Measurements from ENCODE around the gene ENTHD1.
A peak's percentile ranks its signal among the peaks of the same experiment; 100 is the strongest.

Gene ENTHD1

DNA sequence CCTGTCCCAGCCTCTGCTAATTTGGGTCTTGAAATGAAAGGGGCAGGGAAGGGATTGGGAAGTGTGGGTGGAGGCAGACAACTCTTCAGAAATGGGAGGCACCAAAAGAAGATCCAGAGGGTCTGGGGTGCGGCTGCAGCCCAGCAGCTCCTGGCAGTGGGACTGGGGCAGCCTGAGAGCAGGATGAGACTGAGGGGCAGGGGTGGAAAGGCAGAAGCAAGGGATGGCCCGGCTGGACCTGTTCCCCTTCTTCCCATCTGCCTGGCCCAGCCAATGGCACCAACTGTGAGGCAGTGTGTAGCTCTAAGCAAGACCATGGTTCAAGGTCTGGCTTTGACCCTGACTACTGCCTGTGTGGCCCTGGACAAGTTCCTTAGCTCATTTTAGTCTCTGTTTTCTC, 160.4 kb downstream of the ENTHD1 start:
- Mint-ChIP-seq H3K4me3 (no peak overlapping the region), H3K9me3 (no peaks in the 10 kb centered on the region), H3K27ac (no peak overlapping the region), H3K4me1 (no peaks in the 10 kb centered on the region), H3K36me3 (no peaks in the 10 kb centered on the region)
- DNase-seq (ENCODE audit: low spot score in 2 of 2) (peak in 1 of 2 donors; percentile 23), ATAC-seq (no peak)

DNA sequence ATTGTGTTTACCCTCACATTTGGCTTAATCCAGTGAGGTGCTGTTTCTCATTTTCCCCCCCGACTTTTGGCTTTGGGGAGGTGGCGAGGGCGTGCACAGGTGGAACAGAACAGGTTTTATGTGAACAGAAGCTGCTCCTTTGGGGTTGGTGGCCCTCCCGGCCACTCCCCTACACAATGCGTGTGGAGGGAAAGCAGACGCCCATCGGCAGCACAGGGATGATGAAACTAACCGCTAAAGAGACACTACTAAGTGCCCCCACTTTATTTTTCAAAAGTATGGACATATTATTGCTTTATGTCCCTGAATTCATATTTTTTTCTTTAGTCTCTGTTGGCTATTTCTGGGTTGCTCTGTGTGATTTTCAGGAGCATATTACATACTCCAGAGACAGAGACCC, 160.9 kb downstream of the ENTHD1 start:
- H3K36me3 Mint-ChIP-seq, result no peaks in the 10 kb centered on the region
- DNase-seq (ENCODE audit: low spot score in 2 of 2) (no peak), ATAC-seq (no peak)
- H3K9me3 Mint-ChIP-seq, result no peaks in the 10 kb centered on the region
- no peaks in the 10 kb centered on the region for H3K4me1 Mint-ChIP-seq
- H3K27ac Mint-ChIP-seq, result no peak overlapping the region
- H3K4me3 Mint-ChIP-seq, result no peak overlapping the region

DNA sequence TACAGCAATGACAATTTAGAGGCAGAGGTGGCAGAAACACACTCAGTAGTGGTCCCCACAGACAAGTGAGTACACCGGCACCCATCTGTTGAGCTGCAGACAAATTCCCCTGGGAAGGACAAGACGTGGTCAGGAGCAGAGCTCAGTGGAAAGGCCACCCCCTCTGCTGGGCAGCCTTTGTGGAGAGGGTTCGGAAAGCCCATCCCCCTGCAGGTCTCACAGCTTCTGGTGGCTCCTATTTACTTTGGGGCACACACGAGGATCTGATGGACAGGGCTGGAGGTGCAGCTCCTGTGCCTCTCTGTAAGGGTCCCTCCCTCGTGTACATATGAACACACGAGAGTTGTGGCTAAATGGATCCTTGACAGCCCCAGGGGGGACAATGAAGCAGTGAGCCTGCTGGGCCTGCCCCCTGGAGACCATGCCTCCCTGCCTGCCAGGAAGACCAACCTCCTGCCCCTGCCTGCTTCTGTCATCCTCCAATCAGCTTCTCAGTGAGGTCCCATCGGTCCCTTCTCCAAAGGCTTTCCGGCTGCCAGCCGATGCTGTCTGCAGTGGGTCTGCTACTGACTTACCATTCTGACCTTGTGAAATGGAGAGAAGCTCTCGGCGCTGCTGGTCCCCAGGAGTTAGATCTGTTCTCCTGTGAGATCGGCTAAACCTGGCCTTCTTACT, 161.5 kb downstream of the ENTHD1 start:
- H3K4me1 Mint-ChIP-seq, result no peaks in the 10 kb centered on the region
- H3K36me3 Mint-ChIP-seq, result no peaks in the 10 kb centered on the region
- DNase-seq (ENCODE audit: low spot score in 2 of 2), result no peak
- no peak overlapping the region for H3K27ac Mint-ChIP-seq
- no peaks in the 10 kb centered on the region for H3K9me3 Mint-ChIP-seq
- no peak overlapping the region for H3K4me3 Mint-ChIP-seq
- peak; percentile 21 for ATAC-seq

DNA sequence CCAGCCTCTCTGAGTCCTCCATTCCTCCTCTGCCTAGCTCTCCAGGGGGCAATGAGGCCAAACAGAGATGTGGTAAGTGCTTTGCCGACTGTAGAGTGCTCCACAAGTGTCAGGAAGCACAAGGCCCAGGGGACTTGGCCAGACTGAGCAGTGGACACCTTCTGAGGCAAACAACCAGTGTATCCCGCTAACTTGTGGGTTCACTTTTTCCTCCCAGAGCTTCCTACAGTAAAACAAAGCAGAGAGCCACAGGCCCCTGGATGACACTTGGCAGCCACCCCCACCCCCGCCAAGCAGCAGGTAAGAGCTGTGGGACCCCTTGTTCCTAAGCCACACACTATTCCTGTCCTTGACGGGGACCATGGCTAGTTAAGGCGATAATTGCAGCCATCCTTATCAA, 162.1 kb downstream of the ENTHD1 start:
- Mint-ChIP-seq H3K4me3 (no peak overlapping the region), H3K9me3 (no peaks in the 10 kb centered on the region), H3K27ac (no peak overlapping the region), H3K4me1 (no peaks in the 10 kb centered on the region), H3K36me3 (no peaks in the 10 kb centered on the region)
- ATAC-seq (no peak), DNase-seq (ENCODE audit: low spot score in 2 of 2) (no peak)

DNA sequence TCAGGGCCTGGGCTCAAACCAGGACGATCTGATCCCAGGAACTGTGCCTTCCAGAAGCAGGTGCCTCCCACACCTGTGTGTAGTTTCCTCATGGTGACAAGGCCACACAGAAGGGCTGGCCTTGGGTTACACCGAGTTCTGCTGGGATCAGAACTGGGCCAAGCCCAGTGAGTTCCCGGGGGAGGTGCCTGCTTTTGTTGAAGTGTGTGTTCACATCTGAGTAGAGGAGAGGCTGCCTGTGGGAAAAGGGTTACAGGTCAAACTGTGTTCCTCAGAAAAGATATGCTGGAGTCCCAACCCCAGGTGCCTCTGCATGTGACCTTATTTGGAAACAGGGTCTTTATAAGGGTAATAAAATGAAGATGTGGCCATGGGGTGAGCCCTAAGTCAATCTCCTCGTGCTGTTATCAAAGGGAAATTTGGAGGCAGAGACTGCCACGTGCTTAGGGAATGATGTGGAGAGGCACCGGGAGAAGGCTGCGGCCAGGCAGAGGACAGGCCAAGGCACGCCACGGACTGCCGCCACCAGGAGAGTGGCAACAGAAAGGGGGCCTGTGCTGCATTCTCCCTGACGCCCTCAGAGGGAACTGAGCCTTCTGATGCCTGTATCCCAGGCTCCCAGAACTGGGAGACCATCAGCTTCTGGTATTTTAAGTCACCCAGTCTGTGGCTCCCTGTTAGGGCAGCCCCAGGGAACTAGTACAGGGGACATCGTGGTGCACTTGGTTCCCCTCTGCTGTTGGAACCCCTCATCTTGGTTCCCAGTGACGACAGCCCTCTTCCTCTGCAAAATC, 164.2 kb downstream of the ENTHD1 start:
- no peak overlapping the region for H3K27ac Mint-ChIP-seq
- peaks cover 9% of the 10 kb centered on the region for H3K36me3 Mint-ChIP-seq
- ATAC-seq, result no peak
- H3K9me3 Mint-ChIP-seq, result no peaks in the 10 kb centered on the region
- no peaks in the 10 kb centered on the region for H3K4me1 Mint-ChIP-seq
- no peak for DNase-seq (ENCODE audit: low spot score in 2 of 2)
- H3K4me3 Mint-ChIP-seq, result no peak overlapping the region

DNA sequence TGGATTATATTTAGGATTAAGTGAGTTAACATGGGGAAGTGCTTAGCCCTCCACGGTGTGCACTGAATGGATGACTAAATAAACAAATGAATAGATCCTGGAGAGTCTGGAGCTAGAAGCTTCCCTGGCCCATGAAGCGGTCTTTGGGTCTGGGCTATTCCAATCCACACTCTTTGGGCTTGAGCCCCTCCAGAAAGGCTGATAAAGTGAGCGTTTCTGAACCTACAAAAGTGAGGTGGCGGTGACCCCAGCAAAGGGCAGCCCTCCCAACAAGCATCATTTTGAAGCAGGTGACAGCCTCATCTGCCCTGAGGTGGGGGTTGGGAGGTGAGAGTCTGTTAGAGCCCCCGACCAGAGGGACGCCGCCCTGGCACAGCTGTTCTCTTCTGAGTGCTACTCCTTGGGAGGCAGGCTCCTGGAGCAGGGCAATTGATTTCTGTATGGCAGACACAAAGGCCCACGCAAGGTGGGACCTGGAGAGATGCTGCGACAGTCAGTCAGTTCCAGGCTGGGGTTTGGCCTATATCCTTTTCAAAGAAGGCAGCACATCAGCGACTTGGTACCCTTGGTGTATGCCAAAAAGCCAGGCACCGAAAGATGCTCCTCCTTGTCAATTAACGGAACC, 165.2 kb downstream of the ENTHD1 start:
- ATAC-seq (no peak), DNase-seq (ENCODE audit: low spot score in 2 of 2) (no peak)
- H3K4me3 Mint-ChIP-seq, result no peak overlapping the region
- peaks cover 10% of the 10 kb centered on the region for H3K36me3 Mint-ChIP-seq
- no peaks in the 10 kb centered on the region for H3K4me1 Mint-ChIP-seq
- no peaks in the 10 kb centered on the region for H3K9me3 Mint-ChIP-seq
- H3K27ac Mint-ChIP-seq, result no peak overlapping the region

DNA sequence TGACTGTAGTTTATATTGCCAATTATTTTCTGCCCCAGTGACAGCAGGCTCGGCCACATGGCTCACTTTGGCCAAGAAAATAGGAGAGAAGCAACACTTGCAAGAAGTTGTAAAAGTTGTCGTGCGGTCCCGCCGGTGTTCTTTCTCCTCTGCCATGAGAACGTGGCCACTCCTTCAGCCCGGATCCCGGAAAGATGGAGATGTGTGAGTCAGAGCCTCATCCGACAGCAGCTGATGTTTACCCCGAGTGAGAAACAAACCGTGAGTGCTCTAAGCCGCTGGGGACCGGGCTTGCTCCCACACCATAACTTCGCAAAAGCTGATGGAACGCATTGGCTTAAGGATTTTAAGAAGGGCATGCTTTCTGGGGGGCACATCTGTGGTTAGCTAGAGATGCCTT, 166.0 kb downstream of the ENTHD1 start:
- Mint-ChIP-seq H3K4me3 (no peak overlapping the region), H3K27ac (no peak overlapping the region), H3K4me1 (peaks cover 1% of the 10 kb centered on the region), H3K9me3 (no peaks in the 10 kb centered on the region), H3K36me3 (peaks cover 10% of the 10 kb centered on the region)
- ATAC-seq (no peak), DNase-seq (ENCODE audit: low spot score in 2 of 2) (no peak)

DNA sequence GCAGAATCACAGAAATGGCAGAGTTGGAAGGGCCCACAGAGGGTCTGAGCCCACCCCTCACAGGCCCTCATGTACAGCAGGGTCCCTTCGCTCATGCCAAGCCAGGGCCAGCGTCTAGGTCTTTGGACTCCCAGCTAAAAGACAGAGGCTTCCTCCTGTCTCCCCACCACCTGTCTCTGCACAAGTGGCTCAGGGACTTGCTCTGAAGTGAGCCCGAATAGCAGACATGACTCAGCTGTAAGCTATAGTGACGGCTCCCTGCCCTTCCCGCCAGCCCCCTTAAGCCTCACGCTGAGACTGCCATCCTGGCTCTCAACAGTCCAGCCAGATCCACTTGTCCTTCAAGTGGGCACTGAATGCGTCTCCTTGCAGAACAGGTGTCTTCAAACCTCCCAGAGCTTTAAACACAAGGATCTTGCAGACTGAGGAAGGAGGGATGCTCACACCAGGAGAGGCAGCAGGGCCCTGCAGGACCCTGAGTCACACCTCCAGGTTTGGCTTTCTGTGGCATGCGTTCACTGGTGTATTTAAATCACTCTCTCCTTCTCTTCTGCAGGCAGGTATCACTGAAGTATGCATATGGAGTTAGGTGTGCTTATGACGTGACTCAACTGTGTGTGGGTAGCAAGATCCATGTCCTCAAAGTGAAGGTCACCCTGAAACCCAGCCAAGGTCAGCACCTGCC, 168.1 kb downstream of the ENTHD1 start:
- no peak overlapping the region for H3K27ac Mint-ChIP-seq
- H3K36me3 Mint-ChIP-seq, result peaks cover 10% of the 10 kb centered on the region
- ATAC-seq, result no peak
- H3K9me3 Mint-ChIP-seq, result no peaks in the 10 kb centered on the region
- peaks cover 12% of the 10 kb centered on the region for H3K4me1 Mint-ChIP-seq
- DNase-seq (ENCODE audit: low spot score in 2 of 2), result no peak
- H3K4me3 Mint-ChIP-seq, result no peak overlapping the region

DNA sequence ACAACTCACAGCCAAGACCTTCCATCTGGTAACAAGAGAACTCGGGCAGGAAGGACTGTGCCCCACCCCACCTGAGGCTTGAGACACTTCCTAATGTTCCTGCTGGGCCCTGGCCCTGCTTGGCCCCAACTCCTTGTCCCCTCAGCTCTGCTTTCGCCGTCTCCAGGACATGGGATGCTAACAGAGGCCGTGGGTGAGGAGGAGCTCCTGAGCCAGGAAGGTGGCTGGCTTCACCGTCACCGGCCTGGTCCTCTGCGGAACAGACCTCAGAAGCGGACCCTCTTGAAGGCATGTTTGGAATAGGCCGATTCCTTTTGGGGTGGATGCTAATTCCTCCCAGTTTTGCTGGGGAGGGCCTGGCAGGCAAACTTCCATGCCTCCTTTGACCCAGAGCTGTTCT, 168.7 kb downstream of the ENTHD1 start:
- no peaks in the 10 kb centered on the region for H3K9me3 Mint-ChIP-seq
- H3K4me1 Mint-ChIP-seq, result peaks cover 18% of the 10 kb centered on the region
- DNase-seq (ENCODE audit: low spot score in 2 of 2), result no peak
- ATAC-seq, result no peak
- H3K27ac Mint-ChIP-seq, result no peak overlapping the region
- H3K36me3 Mint-ChIP-seq, result peaks cover 10% of the 10 kb centered on the region
- no peak overlapping the region for H3K4me3 Mint-ChIP-seq

DNA sequence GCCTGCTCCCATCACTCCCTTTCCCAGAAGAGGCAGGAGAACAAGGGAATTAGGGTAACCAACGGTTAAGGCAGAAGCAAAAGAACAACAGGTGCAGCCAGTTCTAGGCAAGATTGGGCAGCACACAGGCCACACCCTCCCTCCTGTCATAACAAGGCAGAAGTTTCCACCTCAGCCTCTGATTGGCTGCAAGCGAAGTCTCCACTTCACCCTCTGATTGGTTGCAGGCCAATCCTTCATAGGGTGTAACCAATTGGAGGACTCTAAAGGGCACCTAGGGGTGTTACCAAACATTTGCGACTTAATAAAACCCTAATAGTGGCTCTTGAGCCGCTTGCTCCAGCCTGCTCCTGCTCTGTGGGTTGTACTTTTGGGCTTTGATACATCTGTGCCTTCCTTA, 169.2 kb downstream of the ENTHD1 start:
- H3K4me3 Mint-ChIP-seq, result no peak overlapping the region
- ATAC-seq (no peak), DNase-seq (ENCODE audit: low spot score in 2 of 2) (no peak)
- no peaks in the 10 kb centered on the region for H3K9me3 Mint-ChIP-seq
- H3K4me1 Mint-ChIP-seq, result peaks cover 23% of the 10 kb centered on the region
- H3K36me3 Mint-ChIP-seq, result peaks cover 10% of the 10 kb centered on the region
- H3K27ac Mint-ChIP-seq, result no peak overlapping the region

DNA sequence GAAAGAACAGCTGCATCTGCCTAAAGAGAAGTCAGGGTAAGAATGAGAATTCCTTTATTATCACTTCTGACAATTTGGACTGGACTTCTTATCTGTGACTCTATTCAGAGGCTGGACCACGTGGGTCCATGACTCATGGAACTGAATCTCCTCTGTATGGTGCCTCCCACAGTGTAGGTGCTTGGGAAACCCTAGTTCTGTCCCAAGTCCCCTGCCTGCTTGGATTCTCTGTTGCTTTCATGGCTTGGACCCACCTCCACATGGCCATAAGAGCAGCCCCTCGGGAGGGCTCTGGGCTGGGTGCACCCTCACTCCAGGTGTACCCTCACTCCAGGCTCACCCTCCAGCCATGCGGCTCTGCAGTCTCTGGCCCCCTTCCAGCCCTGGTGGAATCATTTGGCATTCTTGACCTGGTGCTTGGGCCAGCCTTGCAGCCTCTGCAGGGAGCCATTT, 169.6 kb downstream of the ENTHD1 start:
- no peak overlapping the region for H3K4me3 Mint-ChIP-seq
- H3K36me3 Mint-ChIP-seq, result peaks cover 10% of the 10 kb centered on the region

DNA sequence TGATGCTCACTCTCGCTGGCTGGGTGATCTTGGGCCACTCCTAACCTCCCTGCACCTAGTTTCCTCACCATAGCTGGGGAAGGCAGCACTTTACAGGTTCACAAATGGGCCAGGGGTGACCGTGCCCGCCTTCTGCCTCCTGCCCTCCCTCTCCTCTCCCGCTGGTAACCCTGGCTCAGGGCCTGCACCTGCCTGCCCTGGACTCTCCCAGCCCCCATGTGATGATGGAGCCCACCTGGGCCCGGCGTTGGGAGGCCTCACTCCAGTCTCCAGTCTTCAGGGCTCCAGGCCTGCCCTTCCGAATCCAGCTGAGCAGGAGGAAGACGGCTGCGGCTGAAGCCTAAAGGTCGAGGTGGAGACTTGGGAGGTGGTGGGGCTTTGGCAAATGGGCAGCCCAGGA, 170.1 kb downstream of the ENTHD1 start:
- no peak overlapping the region for H3K27ac Mint-ChIP-seq
- H3K36me3 Mint-ChIP-seq, result peaks cover 10% of the 10 kb centered on the region
- DNase-seq (ENCODE audit: low spot score in 2 of 2), result no peak
- H3K4me1 Mint-ChIP-seq, result peaks cover 26% of the 10 kb centered on the region
- no peak for ATAC-seq
- H3K9me3 Mint-ChIP-seq, result no peaks in the 10 kb centered on the region
- H3K4me3 Mint-ChIP-seq, result no peak overlapping the region

More for the DNA sequence above, 169.6 kb downstream of the ENTHD1 start:
- DNase-seq (ENCODE audit: low spot score in 2 of 2) (no peak), ATAC-seq (no peak)
- H3K4me1 Mint-ChIP-seq, result peaks cover 26% of the 10 kb centered on the region
- no peaks in the 10 kb centered on the region for H3K9me3 Mint-ChIP-seq
- H3K27ac Mint-ChIP-seq, result no peak overlapping the region

DNA sequence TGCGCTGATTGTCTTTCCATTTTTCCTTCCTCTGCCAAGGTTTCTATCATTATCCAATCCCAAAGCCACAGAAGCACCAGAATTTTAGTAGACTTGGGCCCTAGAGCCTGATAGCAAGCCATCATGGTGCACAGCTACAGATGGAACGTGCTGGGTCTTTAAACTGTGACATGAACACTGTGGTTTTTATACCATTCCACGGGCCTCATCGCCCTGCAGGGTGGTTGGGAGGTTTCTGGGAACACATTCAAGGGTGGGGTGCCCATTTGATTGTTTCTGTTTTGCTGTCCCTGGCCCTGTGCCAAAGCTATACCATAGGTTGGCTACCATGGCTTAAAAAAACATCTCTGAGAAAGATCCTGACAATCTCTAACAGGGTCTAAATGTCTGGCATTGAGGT, 171.1 kb downstream of the ENTHD1 start:
- no peak overlapping the region for H3K4me3 Mint-ChIP-seq
- peaks cover 10% of the 10 kb centered on the region for H3K36me3 Mint-ChIP-seq
- DNase-seq (ENCODE audit: low spot score in 2 of 2), result no peak
- ATAC-seq, result no peak
- H3K4me1 Mint-ChIP-seq, result peaks cover 26% of the 10 kb centered on the region
- no peaks in the 10 kb centered on the region for H3K9me3 Mint-ChIP-seq
- no peak overlapping the region for H3K27ac Mint-ChIP-seq

DNA sequence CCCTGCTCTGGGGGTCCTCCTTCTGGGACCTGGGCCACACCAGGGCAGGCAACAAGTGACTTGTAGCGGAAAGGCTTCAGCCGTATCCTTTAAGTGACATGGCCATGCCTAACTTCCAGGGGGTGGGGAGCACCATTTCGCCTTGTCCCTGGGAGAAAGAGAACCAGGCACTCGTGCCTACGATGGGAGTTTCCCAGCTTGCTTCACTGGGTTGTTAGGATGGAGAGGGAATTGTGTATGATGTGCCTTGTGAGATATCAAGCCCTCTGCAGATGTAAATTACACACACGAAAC, 171.6 kb downstream of the ENTHD1 start:
- ATAC-seq (no peak), DNase-seq (ENCODE audit: low spot score in 2 of 2) (no peak)
- peaks cover 10% of the 10 kb centered on the region for H3K36me3 Mint-ChIP-seq
- H3K27ac Mint-ChIP-seq, result no peak overlapping the region
- no peak overlapping the region for H3K4me3 Mint-ChIP-seq
- H3K9me3 Mint-ChIP-seq, result no peaks in the 10 kb centered on the region
- H3K4me1 Mint-ChIP-seq, result peaks cover 26% of the 10 kb centered on the region

DNA sequence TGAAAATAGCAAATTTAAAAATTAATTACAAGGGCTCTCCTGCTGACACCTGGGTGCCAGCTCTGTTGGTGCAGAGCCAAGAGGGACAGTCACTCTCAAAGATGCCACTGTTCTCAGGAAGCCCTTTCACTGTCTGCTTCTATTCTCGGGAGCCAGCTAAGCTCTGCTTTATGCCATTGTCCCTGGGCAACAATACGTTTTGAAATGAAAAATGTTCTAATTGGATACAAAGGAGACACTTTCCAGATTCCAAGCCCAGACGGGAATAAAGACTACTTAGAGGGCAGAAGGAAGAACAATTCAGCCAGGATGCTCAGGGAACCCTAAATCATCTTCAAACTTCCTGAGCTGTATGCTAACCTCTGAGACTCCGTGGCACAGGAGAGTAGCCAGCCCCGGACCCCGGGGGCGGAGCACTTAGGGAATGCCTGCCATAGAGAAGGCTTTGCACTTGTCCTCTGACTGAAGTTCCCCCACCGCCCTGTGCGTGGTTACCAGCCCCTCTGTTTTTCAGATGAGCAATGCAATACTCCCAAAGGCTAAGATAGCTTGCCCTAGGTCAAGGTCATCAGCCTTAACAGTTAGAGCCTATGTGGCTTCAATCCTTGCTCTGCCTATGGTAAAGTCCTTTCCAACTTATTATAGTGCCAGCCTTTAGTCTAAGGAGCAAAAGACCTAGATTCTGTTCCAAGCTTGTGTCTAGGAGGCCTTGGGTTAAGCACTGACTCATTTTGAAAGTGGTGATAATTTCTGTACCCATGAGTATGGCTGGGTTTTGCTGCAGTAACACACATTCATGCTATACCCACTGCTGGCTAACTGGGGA, 172.1 kb downstream of the ENTHD1 start:
- H3K4me1 Mint-ChIP-seq, result peaks cover 26% of the 10 kb centered on the region
- ATAC-seq (peak; percentile 80), DNase-seq (ENCODE audit: low spot score in 2 of 2) (no peak)
- peaks cover 10% of the 10 kb centered on the region for H3K36me3 Mint-ChIP-seq
- H3K9me3 Mint-ChIP-seq, result no peaks in the 10 kb centered on the region
- no peak overlapping the region for H3K4me3 Mint-ChIP-seq
- no peak overlapping the region for H3K27ac Mint-ChIP-seq
